Lung (tissue), 12 donors: ENCODE data around the gene DSG2. TPM values are rescaled to one million over a fixed set of nuclear protein-coding genes. Genes with fewer than 3 reads are reported as not detected.

ENCODE experiments used
- ATAC-seq: fragments of 200-7000 bp; cut with Tn5 transposase; one replicate; pipeline ENCODE4 v1.9.1; 2020; ENCODE audit warnings: moderate number of reproducible peaks; ENCODE audit not compliant: insufficient read depth, low FRiP score
- DNase-seq, 3 donors: peaks; one replicate each; pipeline ENCODE4 v3.0.0-alpha.2; 2013 to 2017
- H3K27ac ChIP-seq, 2 donors: one replicate each; pipeline ENCODE4 v1.5.1; 2013; ENCODE audit warnings: mild to moderate bottlenecking in 2 of 2, moderate library complexity in 2 of 2, control low read depth in 1 of 2, inconsistent platforms in 1 of 2, low read depth in 1 of 2, low read length in 1 of 2
- H3K27me3 ChIP-seq, 3 donors: one replicate each; pipeline ENCODE4 v1.5.1; 2013; ENCODE audit warnings: low read length in 2 of 3; ENCODE audit not compliant: control insufficient read depth in 3 of 3, insufficient read depth in 3 of 3
- H3K36me3 ChIP-seq, 4 donors: one replicate each; pipeline ENCODE4 v1.5.1; 2013; ENCODE audit warnings: low read length in 4 of 4, mild to moderate bottlenecking in 1 of 4, moderate library complexity in 1 of 4; ENCODE audit not compliant: control insufficient read depth in 4 of 4, insufficient read depth in 4 of 4
- H3K4me1 ChIP-seq, 5 donors: one replicate each; pipeline ENCODE4 v1.5.1; 2013; ENCODE audit warnings: low read length in 5 of 5, mild to moderate bottlenecking in 2 of 5, moderate library complexity in 1 of 5; ENCODE audit not compliant: control insufficient read depth in 5 of 5, insufficient read depth in 5 of 5
- H3K4me3 ChIP-seq: one replicate; pipeline ENCODE4 v1.5.1; 2013; ENCODE audit warnings: mild to moderate bottlenecking, control low read depth, moderate library complexity
- H3K9ac ChIP-seq, 2 donors: one replicate each; pipeline ENCODE4 v1.5.1; 2013; ENCODE audit warnings: low read length in 2 of 2, control low read depth in 1 of 2; ENCODE audit not compliant: insufficient read depth in 1 of 2
- H3K9me3 ChIP-seq, 4 donors: one replicate each; pipeline ENCODE4 v1.5.1; 2013; ENCODE audit warnings: low read length in 3 of 4, mild to moderate bottlenecking in 1 of 4, moderate library complexity in 1 of 4; ENCODE audit not compliant: control insufficient read depth in 4 of 4, insufficient read depth in 3 of 4
- whole genome bisulfite sequencing, 2 donors: extraction: QIAGEN DNeasy Blood & Tissue Kit; methylation state at CpG; one replicate each; pipeline ENCODE4 v1.1.7; 2013; 5-methylcytosine and 5-hydroxymethylcytosine counted together
- polyA plus RNA-seq, 2 donors: library from polyadenylated mRNA; stranded (reverse); fragments of 200-250 nt; gene quantifications; one replicate each; pipeline ENCODE4 v1.2.1, GENCODE V29; 2013
- total RNA-seq, 2 donors: library from RNA; depleted of rRNA in 1 of 2; stranded (reverse); fragments of >200 nt in 1 of 2; gene quantifications; one replicate each; pipeline ENCODE4 v1.2.1, GENCODE V29; 2014 to 2021
- TF ChIP-seq, protein P1 (sequence below): IDR thresholded peaks from 2 replicates; pipeline ENCODE4 v1.5.1; 2012; ENCODE audit warnings: mild to moderate bottlenecking; ENCODE audit errors: control extremely low read depth, extremely low read depth
- donor health status: control.
- donor health status: control.
- donor health status: Bipolar disorder and iron deficiency.
- donor health status: healthy.
- donor health status: DM: yes; HTN: yes; CAD: no.

Gene DSG2
- total and polyA plus RNA-seq, 4 donors = 8.9 to 28.0 (median 21.6) TPM

DNA sequence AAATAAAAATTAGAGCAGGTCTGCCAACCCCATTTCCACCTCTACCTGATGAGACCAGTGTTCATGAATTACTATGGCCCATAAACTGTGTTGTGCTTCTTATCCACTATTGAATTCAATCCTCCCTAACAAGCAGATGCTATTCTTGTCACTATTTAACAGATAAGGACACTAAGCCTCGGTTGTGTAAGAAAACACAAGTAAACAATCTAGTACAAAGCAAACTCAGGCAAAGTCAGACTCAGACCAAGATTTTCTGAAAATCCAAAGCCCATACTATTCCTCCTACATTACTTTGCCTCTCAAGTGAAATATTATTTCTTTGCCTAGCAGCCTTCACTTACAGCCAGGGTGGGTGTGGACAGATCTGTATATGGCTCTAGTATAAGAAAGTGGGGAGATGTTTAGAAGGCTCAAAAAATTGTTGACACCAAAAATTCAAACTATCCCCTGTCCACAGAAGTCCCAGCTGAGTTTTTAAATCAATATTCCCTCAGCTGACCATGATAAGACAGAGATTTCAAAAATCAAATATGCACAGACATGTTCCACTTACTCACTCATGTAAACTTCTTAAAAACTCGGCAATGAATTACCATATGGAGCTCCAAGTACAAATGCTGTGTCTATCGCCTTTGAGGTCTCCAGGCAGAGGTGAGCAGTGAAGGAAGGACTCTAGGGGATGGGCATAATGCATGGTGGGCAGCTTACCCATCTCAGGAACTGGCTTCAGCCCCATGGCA lies 77.7 kb downstream of the DSG2 start:
- ATAC-seq = no peak
- no peak for DNase-seq
- 68 to 88% methylated on average over 3 of the region's 3 CpGs for WGBS, 2 donors
- H3K27me3 ChIP-seq = no peaks in the 10 kb centered on the region
- peaks cover 0 to 2% (median 0%) of the 10 kb centered on the region in 4 donors for H3K9me3 ChIP-seq
- no peak overlapping the region for H3K4me3 ChIP-seq
- TF ChIP-seq, protein P1, sequence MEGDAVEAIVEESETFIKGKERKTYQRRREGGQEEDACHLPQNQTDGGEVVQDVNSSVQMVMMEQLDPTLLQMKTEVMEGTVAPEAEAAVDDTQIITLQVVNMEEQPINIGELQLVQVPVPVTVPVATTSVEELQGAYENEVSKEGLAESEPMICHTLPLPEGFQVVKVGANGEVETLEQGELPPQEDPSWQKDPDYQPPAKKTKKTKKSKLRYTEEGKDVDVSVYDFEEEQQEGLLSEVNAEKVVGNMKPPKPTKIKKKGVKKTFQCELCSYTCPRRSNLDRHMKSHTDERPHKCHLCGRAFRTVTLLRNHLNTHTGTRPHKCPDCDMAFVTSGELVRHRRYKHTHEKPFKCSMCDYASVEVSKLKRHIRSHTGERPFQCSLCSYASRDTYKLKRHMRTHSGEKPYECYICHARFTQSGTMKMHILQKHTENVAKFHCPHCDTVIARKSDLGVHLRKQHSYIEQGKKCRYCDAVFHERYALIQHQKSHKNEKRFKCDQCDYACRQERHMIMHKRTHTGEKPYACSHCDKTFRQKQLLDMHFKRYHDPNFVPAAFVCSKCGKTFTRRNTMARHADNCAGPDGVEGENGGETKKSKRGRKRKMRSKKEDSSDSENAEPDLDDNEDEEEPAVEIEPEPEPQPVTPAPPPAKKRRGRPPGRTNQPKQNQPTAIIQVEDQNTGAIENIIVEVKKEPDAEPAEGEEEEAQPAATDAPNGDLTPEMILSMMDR = no peak
- H3K36me3 ChIP-seq = no peaks in the 10 kb centered on the region
- peaks cover 0 to 2% (median 0%) of the 10 kb centered on the region in 5 donors for H3K4me1 ChIP-seq
- no peak overlapping the region for H3K27ac ChIP-seq
- H3K9ac ChIP-seq = no peak overlapping the region

DNA sequence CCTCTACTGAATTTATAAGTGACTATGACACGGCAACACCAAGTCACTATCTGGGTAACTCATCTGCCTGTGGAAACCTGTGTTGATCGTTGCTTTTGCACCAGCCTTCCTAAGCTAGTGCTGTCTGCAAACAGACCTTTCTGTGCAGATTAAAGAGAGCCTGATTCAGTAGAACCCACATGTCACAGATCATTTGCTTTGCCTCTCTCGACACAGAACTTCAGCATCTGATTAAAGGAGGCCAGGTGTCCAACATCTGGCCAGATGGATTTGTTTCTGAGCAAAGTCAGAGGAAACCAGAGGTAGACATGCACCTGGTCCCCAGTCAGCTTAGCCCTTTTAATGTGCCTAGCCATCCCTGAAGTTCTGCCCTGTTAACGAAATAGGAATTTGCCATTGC lies 78.7 kb downstream of the DSG2 start:
- Histone ChIP-seq H3K9me3 (peaks cover 0 to 2% (median 0%) of the 10 kb centered on the region in 4 donors), H3K36me3 (no peaks in the 10 kb centered on the region), H3K4me1 (peaks cover 0 to 2% (median 0%) of the 10 kb centered on the region in 5 donors), H3K9ac (no peak overlapping the region), H3K27ac (no peak overlapping the region), H3K27me3 (no peaks in the 10 kb centered on the region), H3K4me3 (no peak overlapping the region)
- DNase-seq = no peak
- TF ChIP-seq, protein P1 = no peak
- ATAC-seq = no peak
- 65 to 72% methylated on average over 4 of the region's 4 CpGs for WGBS, 2 donors

DNA sequence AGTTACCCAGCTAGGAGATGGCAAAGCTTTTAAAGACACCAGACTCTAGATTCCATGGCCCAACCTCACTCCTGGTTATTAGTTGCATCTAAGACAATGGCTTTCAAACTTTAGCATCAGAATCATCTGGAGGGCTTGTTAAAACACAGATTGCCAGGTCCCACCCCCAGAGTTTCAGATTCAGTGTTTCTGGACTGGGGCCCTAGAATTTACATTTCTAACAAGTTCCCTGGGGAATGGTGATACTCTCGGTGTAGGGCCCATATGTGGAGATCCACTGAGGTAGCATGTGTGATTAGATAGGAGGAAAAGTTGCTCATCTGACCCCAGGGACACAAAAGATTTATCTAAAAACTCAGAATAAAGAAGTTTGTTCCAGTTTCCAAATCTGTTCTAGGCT lies 79.2 kb downstream of the DSG2 start:
- 43 to 93% methylated on average over 1 of the region's 1 CpG for WGBS, 2 donors

More for the DNA sequence above, 79.2 kb downstream of the DSG2 start:
- Histone ChIP-seq H3K9ac (no peak overlapping the region), H3K4me1 (peaks cover 0 to 2% (median 0%) of the 10 kb centered on the region in 5 donors), H3K4me3 (no peak overlapping the region), H3K27me3 (no peaks in the 10 kb centered on the region), H3K9me3 (peaks cover 0 to 2% (median 0%) of the 10 kb centered on the region in 4 donors), H3K27ac (no peak overlapping the region), H3K36me3 (no peaks in the 10 kb centered on the region)
- no peak for ATAC-seq
- DNase-seq = no peak
- TF ChIP-seq, protein P1 = no peak
